IMR-90 (cell line): ENCODE measurements around the gene MGST2. TPM values are rescaled to one million over a fixed set of nuclear protein-coding genes. Genes with fewer than 3 reads are reported as not detected.

Experiments used
- ATAC-seq: fragments of 200-7000 bp; cut with Tn5 transposase; 2 replicates; pipeline ENCODE4 v1.9.1; 2020; ENCODE audit warnings: low read depth, mild to moderate bottlenecking, moderate library complexity
- BruUV-seq: library from RNA; stranded (reverse); fragments of 400-500 nt; replicated peaks from 2 replicates; lab custom pipeline; 2021; lab: Mats Ljungman, UMichigan
- CTCF ChIA-PET: fragments of 300-600 bp; formaldehyde crosslinking; extraction: SDS; loops from one replicate; lab custom pipeline; 2021; ENCODE audit warnings: antibody characterized with exemption; lab: Yijun Ruan, JAX
- POLR2A ChIA-PET: fragments of 300-600 bp; sonication (Branson Sonifier 250); formaldehyde crosslinking; loops from one replicate; lab custom pipeline; 2022; ENCODE audit warnings: antibody characterized with exemption; ENCODE audit not compliant: unreplicated experiment; lab: Charles Lee
- DNase-seq: peaks from one replicate; pipeline ENCODE4 v3.0.0; 2013
- H2AFZ ChIP-seq: replicated peaks from 2 replicates; pipeline ENCODE3; 2013; ENCODE audit warnings: low read length, mild to moderate bottlenecking; ENCODE audit not compliant: poor library complexity
- H2AK5ac ChIP-seq: 2 replicates; pipeline ENCODE4 v1.6.1; 2013; ENCODE audit warnings: low read depth, low read length, inconsistent platforms
- H2AK9ac ChIP-seq: replicated peaks from 2 replicates; pipeline ENCODE3; 2013; ENCODE audit warnings: mild to moderate bottlenecking, low read depth, low read length, moderate library complexity; ENCODE audit not compliant: poor library complexity
- H2BK120ac ChIP-seq: 2 replicates; pipeline ENCODE4 v1.6.1; 2013; ENCODE audit warnings: low read depth, low read length, inconsistent platforms
- H2BK15ac ChIP-seq: 3 replicates; pipeline ENCODE4 v1.6.1; 2013; ENCODE audit warnings: low read depth, low read length, inconsistent platforms
- H2BK20ac ChIP-seq: 2 replicates; pipeline ENCODE4 v1.6.1; 2013; ENCODE audit warnings: low read depth, mild to moderate bottlenecking, inconsistent platforms, low read length, moderate library complexity
- H2BK5ac ChIP-seq: 2 replicates; pipeline ENCODE4 v1.6.1; 2013; ENCODE audit warnings: mild to moderate bottlenecking, low read depth, low read length, inconsistent platforms; ENCODE audit not compliant: poor library complexity, severe bottlenecking
- H3K14ac ChIP-seq: replicated peaks from 2 replicates; pipeline ENCODE4 v1.6.1; 2013; ENCODE audit warnings: low read depth, low read length, inconsistent platforms
- H3K18ac ChIP-seq: 2 replicates; pipeline ENCODE4 v1.6.1; 2013; ENCODE audit warnings: low read depth, low read length, control low read depth
- H3K23ac ChIP-seq: 2 replicates; pipeline ENCODE4 v1.6.1; 2013; ENCODE audit warnings: low read depth, low read length, inconsistent platforms
- H3K27ac ChIP-seq: 2 replicates; pipeline ENCODE4 v1.5.1; 2013; ENCODE audit warnings: mild to moderate bottlenecking, control low read depth, low read length; ENCODE audit not compliant: insufficient read depth
- H3K27me3 ChIP-seq: 2 replicates; pipeline ENCODE4 v1.6.1; 2013; ENCODE audit warnings: low read length; ENCODE audit not compliant: control insufficient read depth, insufficient read depth
- H3K36me3 ChIP-seq: 2 replicates; pipeline ENCODE4 v1.6.1; 2013; ENCODE audit warnings: low read length, mixed read lengths; ENCODE audit not compliant: control insufficient read depth, insufficient read depth
- H3K4ac ChIP-seq: 2 replicates; pipeline ENCODE4 v1.6.1; 2013; ENCODE audit warnings: low read depth, low read length, inconsistent platforms
- H3K4me1 ChIP-seq: 2 replicates; pipeline ENCODE4 v1.6.1; 2013; ENCODE audit warnings: low read length, mixed read lengths; ENCODE audit not compliant: control insufficient read depth, insufficient read depth
- H3K4me2 ChIP-seq: 2 replicates; pipeline ENCODE4 v1.6.1; 2013; ENCODE audit warnings: low read depth, mild to moderate bottlenecking, control low read depth, low read length, moderate library complexity
- H3K4me3 ChIP-seq: 2 replicates; pipeline ENCODE4 v1.5.1; 2013; ENCODE audit warnings: low read depth, mild to moderate bottlenecking, control low read depth, low read length, moderate library complexity; ENCODE audit not compliant: insufficient read depth
- H3K56ac ChIP-seq: 2 replicates; pipeline ENCODE4 v1.6.1; 2013; ENCODE audit warnings: low read length, inconsistent platforms; ENCODE audit not compliant: insufficient read depth; ENCODE audit errors: extremely low read depth
- H3K79me1 ChIP-seq, 2 experiments: 2 replicates each; pipeline ENCODE4 v1.6.1; 2013; ENCODE audit warnings: low read length in 2 of 2, inconsistent platforms in 1 of 2, low read depth in 1 of 2
- H3K9ac ChIP-seq: 2 replicates; pipeline ENCODE4 v1.6.1; 2013; ENCODE audit warnings: low read depth, low read length, control low read depth
- H3K9me1 ChIP-seq: 2 replicates; pipeline ENCODE4 v1.6.1; 2013; ENCODE audit warnings: low read length, inconsistent platforms; ENCODE audit not compliant: insufficient read depth
- H3K9me3 ChIP-seq: 2 replicates; pipeline ENCODE4 v1.6.1; 2013; ENCODE audit warnings: low read length; ENCODE audit not compliant: control insufficient read depth, insufficient read depth
- H4K20me1 ChIP-seq: 2 replicates; pipeline ENCODE4 v1.6.1; 2013; ENCODE audit warnings: low read length, inconsistent platforms; ENCODE audit not compliant: insufficient read depth
- H4K5ac ChIP-seq: 2 replicates; pipeline ENCODE4 v1.6.1; 2013; ENCODE audit warnings: mild to moderate bottlenecking, low read depth, low read length, control low read depth
- H4K8ac ChIP-seq, 2 experiments: 2 replicates each; pipeline ENCODE4 v1.6.1; 2013; ENCODE audit warnings: low read depth in 2 of 2, low read length in 2 of 2, control low read depth in 1 of 2, inconsistent platforms in 1 of 2
- H4K91ac ChIP-seq: 2 replicates; pipeline ENCODE4 v1.6.1; 2013; ENCODE audit warnings: low read depth, low read length, inconsistent platforms; ENCODE audit not compliant: insufficient read depth
- CEBPB ChIP-seq: IDR thresholded peaks from 2 replicates; pipeline ENCODE4 v1.6.1; 2012; ENCODE audit warnings: low read depth, low read length, improper control_type of control experiment
- CHD1 ChIP-seq: IDR thresholded peaks from 2 replicates; pipeline ENCODE4 v1.6.1; 2012; ENCODE audit warnings: low read depth, low read length, improper control_type of control experiment
- MAFK ChIP-seq: IDR thresholded peaks from 2 replicates; pipeline ENCODE4 v1.6.1; 2012; ENCODE audit warnings: low read depth, low read length, improper control_type of control experiment
- MAZ ChIP-seq: IDR thresholded peaks from 2 replicates; pipeline ENCODE4 v1.6.1; 2012; ENCODE audit warnings: low read depth, mild to moderate bottlenecking, low read length, improper control_type of control experiment, moderate library complexity, borderline replicate concordance
- MXI1 ChIP-seq: IDR thresholded peaks from 2 replicates; pipeline ENCODE4 v1.6.1; 2012; ENCODE audit warnings: low read depth, mild to moderate bottlenecking, low read length, moderate library complexity, borderline replicate concordance
- RAD21 ChIP-seq: IDR thresholded peaks from 2 replicates; pipeline ENCODE4 v1.6.1; 2012; ENCODE audit warnings: low read length, improper control_type of control experiment
- RCOR1 ChIP-seq: IDR thresholded peaks from 2 replicates; pipeline ENCODE4 v1.6.1; 2012; ENCODE audit warnings: mild to moderate bottlenecking, low read length, improper control_type of control experiment; ENCODE audit not compliant: insufficient replicate concordance
- RFX5 ChIP-seq: IDR thresholded peaks from 2 replicates; pipeline ENCODE4 v1.8.0; 2012; ENCODE audit warnings: low read depth, mild to moderate bottlenecking, low read length, moderate library complexity
- WGBS, 2 experiments: methylation state at CpG; one replicate each; pipeline versions ENCODE4 v1.1.5 to v1.1.7; 2013; ENCODE audit warnings: missing lambda C conversion rate in 2 of 2; ENCODE audit not compliant: insufficient read length in 1 of 2; ENCODE audit errors: extremely low coverage in 2 of 2; 5-methylcytosine and 5-hydroxymethylcytosine counted together
- dilution Hi-C: fragments of 300-500 bp; cut with HindIII; formaldehyde crosslinking; loops from one replicate; pipeline ENCODE4 v1.14.3; 2018; ENCODE audit warnings: low sequenced_read_pairs; ENCODE audit not compliant: unreplicated experiment
- in situ Hi-C: fragments of 300-500 bp; cut with MboI; formaldehyde crosslinking; loops from 3 replicates; pipeline ENCODE4 v1.14.3; 2019; ENCODE audit warnings: low sequenced_read_pairs, inconsistent platforms, mixed read lengths
- intact Hi-C: fragments of 100-400 bp; cut with micrococcal nuclease; formaldehyde crosslinking; loops from 2 replicates; pipeline ENCODE4 v1.10.0; 2022
- polyA plus RNA-seq, 3 experiments: library from polyadenylated mRNA; depleted of rRNA; stranded (reverse); fragments of >200 nt; gene quantifications; 2 replicates each; pipeline ENCODE4 v1.2.3, GENCODE V29; 2012; ENCODE audit warnings: low replicate concordance in 1 of 3
- total RNA-seq: library from RNA; depleted of rRNA; stranded (reverse); fragments of >200 nt; gene quantifications from 2 replicates; pipeline ENCODE4 v1.2.3, GENCODE V29; 2012
- TF ChIP-seq, protein P1 (sequence below): conservative IDR thresholded peaks from 2 replicates; pipeline ENCODE4 v1.5.1; 2012; ENCODE audit warnings: mild to moderate bottlenecking, low read depth, low read length, improper control_type of control experiment
- TF ChIP-seq, protein P2 (sequence below): fragments of 150-350 bp; IDR thresholded peaks from 2 replicates; pipeline ENCODE4 v1.6.1; 2017; ENCODE audit warnings: mild to moderate bottlenecking, antibody characterized with exemption, low read length, low read depth

MGST2 gene
- total and polyA plus RNA-seq, 2 of the 4 experiments (the other 2 are of a cell fraction): 4.8 to 10.5 TPM

DNA sequence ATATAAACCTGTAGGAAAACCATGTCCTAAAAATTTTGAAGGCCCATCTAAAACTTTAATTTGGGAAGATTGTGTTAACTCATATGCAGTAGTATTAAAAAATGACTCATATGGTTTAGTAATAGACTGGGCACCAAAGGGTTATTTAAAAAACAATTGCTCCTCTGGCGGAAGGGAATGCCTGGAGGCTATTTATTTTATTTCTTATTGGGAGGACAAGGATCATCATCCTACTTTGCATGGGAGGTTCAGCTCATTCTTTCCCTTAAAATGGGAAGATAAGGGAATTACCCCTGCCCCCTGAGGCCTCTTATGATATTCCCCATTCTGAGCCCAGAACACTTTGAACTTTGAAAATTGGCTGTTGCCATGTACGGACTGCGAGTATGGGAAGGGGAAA lies 29.7 kb upstream of the MGST2 start:
- BruUV-seq: no TSS peak
- no CpG with 5 or more reads among the region's 3 CpGs for WGBS, 2 experiments
- no peak overlapping the region for H4K5ac ChIP-seq
- H3K4me2 ChIP-seq: no peak overlapping the region
- peaks cover 23% of the 10 kb centered on the region for H3K27me3 ChIP-seq
- ChIA-PET POLR2A (no interaction called here), CTCF (no interaction called here)
- H3K4me3 ChIP-seq: no peak overlapping the region
- H3K27ac ChIP-seq: no peak overlapping the region
- DNase-seq: no peak
- dilution Hi-C loops (no loop called here), intact Hi-C loops (no loop called here), in situ Hi-C loops (no loop called here)
- H3K79me1 ChIP-seq: no peaks in the 10 kb centered on the region
- no peaks in the 10 kb centered on the region for H3K36me3 ChIP-seq
- no peak overlapping the region for H2AK9ac ChIP-seq
- H3K9ac ChIP-seq: no peak overlapping the region
- H2BK5ac ChIP-seq: no peak overlapping the region
- H3K4me1 ChIP-seq: no peaks in the 10 kb centered on the region
- no peak overlapping the region for H4K91ac ChIP-seq
- no peak overlapping the region for H3K18ac ChIP-seq
- H3K4ac ChIP-seq: no peak overlapping the region
- H3K56ac ChIP-seq: no peak overlapping the region
- no peak overlapping the region for H3K23ac ChIP-seq
- H4K8ac ChIP-seq: no peak overlapping the region
- no peak overlapping the region for H2BK20ac ChIP-seq
- no peaks in the 10 kb centered on the region for H3K9me1 ChIP-seq
- no peak for ATAC-seq
- H2BK120ac ChIP-seq: no peak overlapping the region
- no peak overlapping the region for H2AFZ ChIP-seq
- H3K14ac ChIP-seq: no peak overlapping the region
- no peak overlapping the region for H2BK15ac ChIP-seq
- no peak overlapping the region for H2AK5ac ChIP-seq
- H4K20me1 ChIP-seq: 0 out of 2 replicates have a peak, but pooled peaks cover 2% of the 10 kb centered on the region
- TF ChIP-seq CHD1: no peak
- TF ChIP-seq, protein P1, sequence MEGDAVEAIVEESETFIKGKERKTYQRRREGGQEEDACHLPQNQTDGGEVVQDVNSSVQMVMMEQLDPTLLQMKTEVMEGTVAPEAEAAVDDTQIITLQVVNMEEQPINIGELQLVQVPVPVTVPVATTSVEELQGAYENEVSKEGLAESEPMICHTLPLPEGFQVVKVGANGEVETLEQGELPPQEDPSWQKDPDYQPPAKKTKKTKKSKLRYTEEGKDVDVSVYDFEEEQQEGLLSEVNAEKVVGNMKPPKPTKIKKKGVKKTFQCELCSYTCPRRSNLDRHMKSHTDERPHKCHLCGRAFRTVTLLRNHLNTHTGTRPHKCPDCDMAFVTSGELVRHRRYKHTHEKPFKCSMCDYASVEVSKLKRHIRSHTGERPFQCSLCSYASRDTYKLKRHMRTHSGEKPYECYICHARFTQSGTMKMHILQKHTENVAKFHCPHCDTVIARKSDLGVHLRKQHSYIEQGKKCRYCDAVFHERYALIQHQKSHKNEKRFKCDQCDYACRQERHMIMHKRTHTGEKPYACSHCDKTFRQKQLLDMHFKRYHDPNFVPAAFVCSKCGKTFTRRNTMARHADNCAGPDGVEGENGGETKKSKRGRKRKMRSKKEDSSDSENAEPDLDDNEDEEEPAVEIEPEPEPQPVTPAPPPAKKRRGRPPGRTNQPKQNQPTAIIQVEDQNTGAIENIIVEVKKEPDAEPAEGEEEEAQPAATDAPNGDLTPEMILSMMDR: no peak
- TF ChIP-seq CEBPB: no peak
- no peak for TF ChIP-seq MAFK
- TF ChIP-seq MAZ: no peak
- TF ChIP-seq MXI1: no peak
- no peak for TF ChIP-seq RFX5
- TF ChIP-seq, protein P2, sequence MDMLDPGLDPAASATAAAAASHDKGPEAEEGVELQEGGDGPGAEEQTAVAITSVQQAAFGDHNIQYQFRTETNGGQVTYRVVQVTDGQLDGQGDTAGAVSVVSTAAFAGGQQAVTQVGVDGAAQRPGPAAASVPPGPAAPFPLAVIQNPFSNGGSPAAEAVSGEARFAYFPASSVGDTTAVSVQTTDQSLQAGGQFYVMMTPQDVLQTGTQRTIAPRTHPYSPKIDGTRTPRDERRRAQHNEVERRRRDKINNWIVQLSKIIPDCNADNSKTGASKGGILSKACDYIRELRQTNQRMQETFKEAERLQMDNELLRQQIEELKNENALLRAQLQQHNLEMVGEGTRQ: no peak
- no peak for TF ChIP-seq RAD21
- no peak for TF ChIP-seq RCOR1
- peaks cover 7% of the 10 kb centered on the region for H3K9me3 ChIP-seq
